PC-3 (cell line): ENCODE data around the gene ST6GALNAC3.

Source experiments
- EZH2 ChIP-seq: fragments of 300-600 bp; sonication (generic); IDR thresholded peaks from one replicate; pipeline ENCODE4 v1.6.1; 2017; ENCODE audit warnings: antibody characterized with exemption, mild to moderate bottlenecking, low read length; ENCODE audit not compliant: unreplicated experiment
- EZH2phosphoT487 ChIP-seq: fragments of 300-600 bp; sonication (generic); IDR thresholded peaks from 2 replicates; pipeline ENCODE4 v1.6.1; 2018; ENCODE audit warnings: mild to moderate bottlenecking, antibody characterized with exemption, low read length, borderline replicate concordance
- TF ChIP-seq, protein P1 (sequence below): fragments of 300-600 bp; sonication (generic); conservative IDR thresholded peaks from 2 replicates; pipeline ENCODE4 v1.5.1; 2017; ENCODE audit warnings: antibody characterized with exemption, low read depth, mild to moderate bottlenecking, low read length

DNA sequence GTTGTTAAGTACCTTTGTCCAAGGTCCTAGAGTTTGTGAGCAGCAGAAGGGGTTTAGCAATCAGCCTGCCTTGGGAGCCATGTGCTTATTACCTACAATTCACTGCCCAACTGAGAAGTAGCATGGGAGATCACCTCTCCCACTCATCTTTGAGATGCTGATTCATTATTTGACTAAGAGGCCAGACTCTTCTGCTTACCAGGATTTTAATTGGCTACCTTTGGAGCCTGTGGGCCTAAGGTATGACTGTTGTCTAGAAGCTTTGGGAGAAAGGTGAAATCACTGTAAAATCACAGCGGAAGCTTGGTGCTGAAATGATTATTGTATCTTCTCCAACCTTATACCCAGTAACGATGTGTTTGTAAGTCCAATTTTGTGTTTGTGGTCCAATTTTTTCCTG is 213.4 kb downstream of the ST6GALNAC3 start:
- TF ChIP-seq, protein P1, sequence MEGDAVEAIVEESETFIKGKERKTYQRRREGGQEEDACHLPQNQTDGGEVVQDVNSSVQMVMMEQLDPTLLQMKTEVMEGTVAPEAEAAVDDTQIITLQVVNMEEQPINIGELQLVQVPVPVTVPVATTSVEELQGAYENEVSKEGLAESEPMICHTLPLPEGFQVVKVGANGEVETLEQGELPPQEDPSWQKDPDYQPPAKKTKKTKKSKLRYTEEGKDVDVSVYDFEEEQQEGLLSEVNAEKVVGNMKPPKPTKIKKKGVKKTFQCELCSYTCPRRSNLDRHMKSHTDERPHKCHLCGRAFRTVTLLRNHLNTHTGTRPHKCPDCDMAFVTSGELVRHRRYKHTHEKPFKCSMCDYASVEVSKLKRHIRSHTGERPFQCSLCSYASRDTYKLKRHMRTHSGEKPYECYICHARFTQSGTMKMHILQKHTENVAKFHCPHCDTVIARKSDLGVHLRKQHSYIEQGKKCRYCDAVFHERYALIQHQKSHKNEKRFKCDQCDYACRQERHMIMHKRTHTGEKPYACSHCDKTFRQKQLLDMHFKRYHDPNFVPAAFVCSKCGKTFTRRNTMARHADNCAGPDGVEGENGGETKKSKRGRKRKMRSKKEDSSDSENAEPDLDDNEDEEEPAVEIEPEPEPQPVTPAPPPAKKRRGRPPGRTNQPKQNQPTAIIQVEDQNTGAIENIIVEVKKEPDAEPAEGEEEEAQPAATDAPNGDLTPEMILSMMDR = no peak
- TF ChIP-seq EZH2phosphoT487 (no peak), EZH2 (no peak)
